ENCODE results near the gene PDXK. TPM values are rescaled to one million over a fixed set of nuclear protein-coding genes. Genes with fewer than 3 reads are reported as not detected.

The PDXK gene
- total RNA-seq, 3 donors from 2014 or later = 51.5 to 79.2 (median 65.6) TPM

GRCh38 chr21:43721206-43721605 is 2.3 kb downstream of the PDXK start:
- Histone ChIP-seq H3K36me3 (no peaks in the 10 kb centered on the region), H3K4me1 (peaks cover 7 to 24% of the 10 kb centered on the region in 2 donors), H3K9me3 (no peaks in the 10 kb centered on the region), H3K27ac (peak overlapping the region in 1 of 2 donors; percentile 10), H3K27me3 (no peaks in the 10 kb centered on the region), H3K4me3 (peak overlapping the region in 2 of 3 donors; percentile 95 to 99)
- intact Hi-C loops (cut with DNase I; ENCODE audit: low total_unique reads) = loop anchor here (10.0 kb wide), 1 partner anchor 74 kb away; no protein-coding TSS in a partner anchor
- no peak for DNase-seq (ENCODE audit: low spot score in 2 of 2)
- TF ChIP-seq CTCF (IDR thresholded peaks at IDR 0.05) (no peak), POLR2A (IDR thresholded peaks at IDR 0.05) (no peak), POLR2AphosphoS5 (IDR thresholded peaks at IDR 0.05) (no peak)

- Histone ChIP-seq H3K27ac (no peak overlapping the region), H3K27me3 (no peaks in the 10 kb centered on the region), H3K4me3 (no peak overlapping the region), H3K4me1 (peaks cover 12 to 32% of the 10 kb centered on the region in 2 donors), H3K36me3 (no peaks in the 10 kb centered on the region), H3K9me3 (no peaks in the 10 kb centered on the region)
- no peak for TF ChIP-seq CTCF (IDR thresholded peaks at IDR 0.05)
- TF ChIP-seq POLR2AphosphoS5 (IDR thresholded peaks at IDR 0.05) = no peak
- no peak for TF ChIP-seq POLR2A (IDR thresholded peaks at IDR 0.05)
- intact Hi-C loops (cut with DNase I; ENCODE audit: low total_unique reads) = loop anchor here (10.0 kb wide), 1 partner anchor 73 kb away; no protein-coding TSS in a partner anchor
- DNase-seq (ENCODE audit: low spot score in 2 of 2) = no peak
These were observed 3.0 kb downstream of the PDXK start for GRCh38 chr21:43721939-43722338.

- no peak for DNase-seq (ENCODE audit: low spot score in 2 of 2)
- no peaks in the 10 kb centered on the region for H3K9me3 ChIP-seq
- intact Hi-C loops (cut with DNase I; ENCODE audit: low total_unique reads) = loop anchor here (10.0 kb wide), 1 partner anchor 71 kb away; no protein-coding TSS in a partner anchor
These were observed 4.7 kb downstream of the PDXK start for GRCh38 chr21:43723648-43724047.

GRCh38 chr21:43726686-43727518 is 8.0 kb downstream of the PDXK start:
- no peaks in the 10 kb centered on the region for H3K36me3 ChIP-seq
- peak overlapping the region in 2 of 3 donors; percentile 11 to 80 for H3K4me3 ChIP-seq
- intact Hi-C loops (cut with DNase I; ENCODE audit: low total_unique reads) = loop anchor here (10.0 kb wide), 1 partner anchor 68 kb away; no protein-coding TSS in a partner anchor
- H3K27me3 ChIP-seq = no peaks in the 10 kb centered on the region
- DNase-seq (ENCODE audit: low spot score in 2 of 2) = peak in 1 of 2 donors; percentile 62
- TF ChIP-seq POLR2A (IDR thresholded peaks at IDR 0.05) = no peak
- no peak for TF ChIP-seq POLR2AphosphoS5 (IDR thresholded peaks at IDR 0.05)
- no peak for TF ChIP-seq CTCF (IDR thresholded peaks at IDR 0.05)
- peak overlapping the region; percentile 91 to 95 for H3K27ac ChIP-seq
- H3K4me1 ChIP-seq = peaks cover 20 to 39% of the 10 kb centered on the region in 2 donors
- H3K9me3 ChIP-seq = no peaks in the 10 kb centered on the region

More at GRCh38 chr21:43723648-43724047, 4.7 kb downstream of the PDXK start:
- no peaks in the 10 kb centered on the region for H3K27me3 ChIP-seq
- no peaks in the 10 kb centered on the region for H3K36me3 ChIP-seq
- TF ChIP-seq POLR2AphosphoS5 (IDR thresholded peaks at IDR 0.05) (no peak), CTCF (IDR thresholded peaks at IDR 0.05) (no peak), POLR2A (IDR thresholded peaks at IDR 0.05) (no peak)
- peaks cover 20 to 45% of the 10 kb centered on the region in 2 donors for H3K4me1 ChIP-seq
- H3K4me3 ChIP-seq = no peak overlapping the region
- H3K27ac ChIP-seq = no peak overlapping the region

All from breast epithelium (tissue), 4 donors.